Dermis microvascular lymphatic vessel endothelial cell (primary cell): Measurements from ENCODE around the gene GRID2IP. TPM values are rescaled to one million over a fixed set of nuclear protein-coding genes. Genes with fewer than 3 reads are reported as not detected.
A peak's percentile ranks its signal among the peaks of the same experiment; 100 is the strongest.
"Not testable (repeated sequence)": the region's sequence is repeated elsewhere in the genome, so short reads cannot be mapped to it uniquely, and the experiment has no call there.

Source experiments
- DNase-seq, 2 donors: peaks; one replicate each; pipeline versions ENCODE4 v3.0.0 to v3.0.0-alpha.2; 2010; ENCODE audit warnings: low read depth in 2 of 2
- total RNA-seq: library from RNA; depleted of rRNA; stranded (reverse); fragments of >200 nt; gene quantifications from 2 replicates; pipeline ENCODE4 v1.2.1, GENCODE V29; 2014

GRID2IP gene
- total RNA-seq, 1 donor from 2014 or later: not detected

GRCh38 chr7:6491194-6491593 lies 60.1 kb downstream of the GRID2IP start:
- DNase-seq: no peak

DNA sequence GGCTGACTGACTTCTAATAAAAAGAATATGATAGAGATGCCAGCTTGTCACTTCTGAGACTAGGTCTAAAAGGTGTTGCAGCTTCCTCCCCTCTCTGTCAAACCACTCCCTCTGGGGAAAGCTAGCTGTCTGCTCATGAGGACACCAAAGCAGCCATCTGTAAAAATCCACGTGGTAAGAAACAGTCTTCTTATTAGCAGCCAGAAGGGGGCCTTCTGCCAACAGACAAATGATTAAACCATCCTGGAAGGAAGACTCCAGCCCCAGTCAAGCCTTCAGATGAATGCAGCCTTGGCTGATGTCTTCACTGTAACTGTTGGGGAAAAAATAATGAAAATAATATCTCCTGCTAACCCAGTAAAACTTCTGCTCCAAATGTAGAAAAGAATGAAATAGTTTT lies 61.6 kb downstream of the GRID2IP start:
- no peak for DNase-seq

GRCh38 chr7:6487184-6487545 lies 64.1 kb downstream of the GRID2IP start:
- DNase-seq: no peak

DNA sequence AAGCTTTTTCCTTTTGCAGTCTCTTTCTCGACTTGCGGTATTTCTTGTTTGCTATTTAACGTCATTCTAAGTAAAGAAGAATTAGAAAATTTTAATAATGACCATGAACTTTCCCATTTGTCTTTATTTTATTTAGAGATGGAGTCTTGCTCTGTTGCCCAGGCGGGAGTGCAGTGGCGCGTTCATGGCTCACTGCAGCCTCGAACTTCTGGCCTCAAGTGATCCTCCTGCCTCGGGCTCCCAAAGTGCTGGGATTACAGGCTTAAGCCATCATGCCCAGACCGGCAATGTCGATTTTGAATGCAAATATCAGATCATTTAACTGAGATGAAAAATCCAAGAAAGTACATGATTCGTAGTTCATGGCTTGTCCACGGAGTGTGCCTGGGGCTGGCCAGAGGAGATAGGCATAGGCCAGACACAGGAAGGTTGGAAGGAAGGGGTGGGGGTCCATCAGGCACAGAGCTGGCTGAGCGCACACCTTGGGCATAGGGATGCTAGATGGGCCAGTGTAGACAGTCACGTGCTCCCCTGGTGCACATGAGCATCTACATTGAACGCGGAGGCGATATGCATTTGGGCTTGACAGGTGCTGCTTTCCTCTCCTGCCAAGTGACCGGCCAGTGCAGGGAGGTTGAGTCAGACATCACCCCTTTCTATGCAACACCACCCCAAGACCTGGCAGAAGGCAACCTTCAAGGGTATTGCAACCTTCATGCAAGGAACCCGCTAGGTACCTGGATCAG lies 64.7 kb downstream of the GRID2IP start:
- DNase-seq: no peak

DNA sequence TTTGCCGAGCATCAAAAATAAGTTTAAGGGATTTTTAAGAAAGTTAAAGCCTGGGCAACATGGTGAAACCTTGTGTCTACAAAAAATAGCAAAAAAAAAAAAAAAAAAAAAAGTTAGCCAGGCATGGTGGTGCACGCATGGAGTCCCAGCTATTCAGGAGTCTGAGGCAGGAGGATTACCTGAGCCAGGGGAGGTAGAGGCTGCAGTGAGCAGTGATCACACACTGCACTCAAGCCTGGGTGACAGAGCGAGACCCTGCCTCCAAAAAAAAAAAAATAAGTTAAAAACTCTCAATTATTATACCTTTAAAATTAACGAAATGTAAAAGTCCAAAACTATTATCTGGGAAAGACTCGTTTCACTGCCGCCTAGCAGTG lies 68.5 kb downstream of the GRID2IP start:
- peak in 1 of 2 donors; percentile 9 for DNase-seq

DNA sequence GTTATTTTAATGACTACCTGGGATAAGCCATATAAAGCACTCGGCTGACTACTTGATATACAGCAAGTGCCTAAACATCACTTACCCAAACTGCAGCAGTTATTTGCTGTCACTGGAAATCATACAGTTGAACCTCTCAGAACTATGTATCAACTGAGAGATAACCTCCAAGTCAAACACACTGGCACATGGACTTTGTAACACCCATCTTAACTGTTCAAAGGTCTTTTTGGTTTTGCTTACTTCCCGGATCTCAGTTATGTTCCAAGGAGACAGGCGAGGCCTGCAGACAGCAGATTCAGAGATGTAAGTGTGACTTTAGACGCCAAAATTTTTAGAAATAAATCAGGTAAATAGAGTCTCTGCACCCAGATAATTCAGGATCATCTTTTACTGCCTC lies 69.0 kb downstream of the GRID2IP start:
- no peak for DNase-seq

DNA sequence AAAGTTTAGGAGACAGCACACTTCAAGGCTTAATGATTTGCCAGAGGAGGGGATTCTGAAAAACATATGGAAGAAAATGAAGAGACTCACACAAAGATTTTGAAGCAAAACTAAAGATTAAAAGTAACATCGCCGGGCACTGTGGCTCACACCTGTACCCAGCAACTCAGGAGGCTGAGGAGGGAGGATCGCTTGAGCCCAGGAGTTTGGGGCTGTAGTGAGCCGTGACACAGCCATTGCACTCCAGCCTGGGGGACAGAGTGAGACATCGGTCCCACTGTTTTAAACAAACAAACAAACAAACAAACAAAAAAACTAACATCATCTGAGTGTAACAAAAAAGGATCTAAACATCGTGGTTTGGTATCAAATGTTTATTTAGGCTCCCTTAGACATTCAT lies 69.8 kb downstream of the GRID2IP start:
- no peak for DNase-seq

DNA sequence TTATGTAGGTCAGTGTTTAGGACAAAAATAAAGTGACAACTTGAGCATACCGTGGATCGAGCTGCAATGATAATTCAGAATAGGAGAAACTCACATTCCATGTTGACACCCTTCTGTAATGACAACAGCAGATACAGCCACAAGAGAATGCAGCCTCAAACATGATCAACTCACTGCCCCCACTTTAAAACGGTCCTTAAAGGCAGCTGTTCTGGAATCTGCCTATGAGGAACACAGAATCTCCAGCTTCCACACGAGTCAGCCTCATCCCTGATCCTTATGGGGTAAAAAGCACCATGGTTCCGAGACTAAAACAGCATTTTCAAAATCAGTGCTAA lies 71.0 kb downstream of the GRID2IP start:
- no peak for DNase-seq

GRCh38 chr7:6479067-6479466 lies 72.2 kb downstream of the GRID2IP start:
- DNase-seq: no peak

DNA sequence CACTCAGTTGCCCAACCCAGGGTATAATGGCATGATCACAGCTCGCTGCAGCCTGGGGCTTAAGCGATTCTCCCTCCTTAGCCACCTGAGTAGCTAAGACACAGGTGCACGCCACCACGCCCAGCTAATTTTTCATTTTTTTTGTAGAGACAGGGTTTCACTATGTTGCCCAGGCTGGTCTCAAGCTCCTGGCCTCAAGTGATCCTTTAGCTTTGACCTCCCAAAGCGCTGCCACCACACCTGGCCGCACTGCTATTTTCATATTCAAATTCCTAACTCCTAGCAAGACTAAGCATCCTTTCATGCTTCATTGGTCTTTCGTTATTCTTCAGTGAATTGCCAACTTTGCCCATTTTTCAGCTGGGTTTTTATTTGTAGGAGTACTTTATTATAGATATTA lies 73.1 kb downstream of the GRID2IP start:
- DNase-seq: no peak

- DNase-seq: no peak
These were observed 74.0 kb downstream of the GRID2IP start for GRCh38 chr7:6477318-6477660.

GRCh38 chr7:6476596-6477317 lies 74.5 kb downstream of the GRID2IP start:
- DNase-seq: no peak

- no peak for DNase-seq
These were observed 75.7 kb downstream of the GRID2IP start for GRCh38 chr7:6475433-6476186.

DNA sequence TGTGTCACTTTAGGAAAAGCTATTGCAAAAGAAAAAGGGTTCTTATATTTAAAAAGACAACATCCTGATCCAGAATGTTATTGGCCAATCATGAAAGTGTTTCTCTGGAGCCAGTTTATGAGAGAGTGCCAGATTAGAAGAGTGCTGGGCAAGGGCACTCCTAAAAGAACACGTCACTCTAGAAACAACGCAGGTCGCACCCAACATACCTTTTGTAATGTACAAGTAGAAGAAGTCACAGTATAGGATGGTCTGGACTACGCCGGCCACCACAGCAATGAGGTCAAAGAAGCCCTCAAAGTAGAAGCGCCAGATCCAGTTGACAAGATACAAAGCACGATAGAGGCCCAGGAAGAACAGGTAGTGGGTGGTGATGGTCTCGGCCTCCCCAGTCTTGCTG lies 85.4 kb downstream of the GRID2IP start:
- no peak for DNase-seq

DNA sequence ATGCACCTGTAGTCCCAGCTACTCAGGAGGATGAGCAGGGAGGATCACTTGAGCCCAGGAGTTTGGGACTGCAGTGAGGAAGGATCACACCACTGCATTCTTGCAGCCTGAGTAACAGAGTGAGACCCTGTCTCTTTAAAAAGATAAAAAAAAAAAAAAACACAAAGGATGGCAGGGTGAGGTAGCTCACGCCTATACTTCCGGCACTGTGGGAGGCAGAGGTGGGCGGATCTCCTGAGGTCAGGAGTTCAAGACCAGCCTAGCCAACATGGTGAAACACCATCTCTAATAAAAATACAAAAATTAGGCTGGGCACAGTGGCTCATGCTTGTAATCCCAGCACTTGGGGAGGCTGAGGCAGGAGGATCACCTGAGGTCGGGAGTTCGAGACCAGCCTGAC lies 87.7 kb downstream of the GRID2IP start:
- not testable (repeated sequence) for DNase-seq

DNA sequence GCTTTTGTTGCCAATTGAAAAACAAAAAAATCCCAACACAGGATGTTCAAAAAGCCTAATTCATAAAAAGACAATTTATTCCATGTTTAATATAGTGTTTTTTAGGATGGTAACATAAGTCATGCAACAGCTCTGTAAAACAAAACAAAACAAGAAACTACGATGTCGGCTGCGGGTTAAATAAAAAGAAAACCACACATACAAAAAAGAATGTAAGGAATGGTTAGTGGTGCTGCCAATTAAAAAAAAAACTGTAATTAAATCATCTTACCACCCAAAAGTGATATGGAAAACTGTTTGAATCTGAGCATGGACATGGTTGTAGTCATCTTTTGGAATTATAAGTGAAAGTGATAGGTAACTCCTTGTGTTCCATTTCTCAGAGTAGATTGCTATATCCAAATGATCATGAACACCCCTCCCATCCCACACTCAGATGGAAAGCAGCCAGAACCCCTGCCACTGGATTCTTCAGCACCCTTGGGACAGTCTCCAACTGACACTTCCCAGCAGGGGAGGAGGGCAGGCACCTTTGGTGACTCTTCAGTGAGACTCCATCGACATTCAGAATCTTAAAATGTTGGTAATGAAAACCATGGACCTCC lies 89.2 kb downstream of the GRID2IP start:
- DNase-seq: no peak

DNA sequence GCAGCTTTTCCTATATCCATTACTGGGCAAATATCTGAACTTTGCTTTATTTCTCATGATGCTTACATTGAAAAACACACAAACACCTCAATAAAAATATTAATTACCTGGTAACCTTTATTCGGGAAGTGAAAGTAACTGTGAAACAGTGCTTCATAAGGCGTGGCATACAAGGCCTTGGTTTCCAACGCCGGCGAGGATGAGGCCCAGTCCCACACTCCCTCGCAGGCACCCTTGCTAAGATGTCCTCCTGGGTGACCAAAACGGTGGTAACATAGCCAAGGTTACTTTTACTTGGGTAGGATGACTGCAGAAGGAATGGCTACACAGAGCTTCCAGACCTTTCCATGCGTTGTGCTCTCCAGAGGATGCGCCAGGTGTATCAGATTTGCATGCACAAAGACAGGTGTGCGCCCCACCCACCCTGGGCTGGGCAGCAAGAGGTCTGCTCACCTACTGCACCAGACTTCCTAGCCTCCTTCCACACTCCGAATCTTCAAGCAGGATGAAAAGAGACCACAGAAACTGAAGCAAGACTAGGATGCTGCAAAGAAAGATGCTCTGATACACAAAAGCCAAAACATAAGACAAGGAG lies 90.2 kb downstream of the GRID2IP start:
- DNase-seq: no peak

DNA sequence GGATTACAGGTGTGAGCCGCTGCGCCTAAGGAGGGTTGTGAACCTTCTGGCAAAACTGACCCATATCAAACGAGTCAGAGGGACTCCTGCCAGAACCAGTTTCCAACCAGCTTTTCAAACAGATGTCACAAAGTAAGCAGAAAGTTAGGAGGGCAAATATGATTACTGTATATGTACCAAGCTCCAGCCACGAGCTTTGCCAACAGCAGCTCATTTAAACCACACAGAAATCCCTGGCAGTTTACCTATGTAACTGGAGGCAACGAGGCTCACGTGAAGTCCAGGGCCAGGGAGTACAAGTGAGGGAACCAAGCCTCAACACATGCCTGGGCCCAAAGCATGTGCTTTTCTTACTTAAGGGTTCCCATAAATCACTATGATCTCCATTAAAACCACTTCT lies 91.0 kb downstream of the GRID2IP start:
- no peak for DNase-seq

GRCh38 chr7:6458676-6459075 lies 92.6 kb downstream of the GRID2IP start:
- DNase-seq: not testable (repeated sequence)

- peak in 1 of 2 donors; percentile 10 for DNase-seq
These were observed 97.5 kb downstream of the GRID2IP start for GRCh38 chr7:6453734-6454133.

DNA sequence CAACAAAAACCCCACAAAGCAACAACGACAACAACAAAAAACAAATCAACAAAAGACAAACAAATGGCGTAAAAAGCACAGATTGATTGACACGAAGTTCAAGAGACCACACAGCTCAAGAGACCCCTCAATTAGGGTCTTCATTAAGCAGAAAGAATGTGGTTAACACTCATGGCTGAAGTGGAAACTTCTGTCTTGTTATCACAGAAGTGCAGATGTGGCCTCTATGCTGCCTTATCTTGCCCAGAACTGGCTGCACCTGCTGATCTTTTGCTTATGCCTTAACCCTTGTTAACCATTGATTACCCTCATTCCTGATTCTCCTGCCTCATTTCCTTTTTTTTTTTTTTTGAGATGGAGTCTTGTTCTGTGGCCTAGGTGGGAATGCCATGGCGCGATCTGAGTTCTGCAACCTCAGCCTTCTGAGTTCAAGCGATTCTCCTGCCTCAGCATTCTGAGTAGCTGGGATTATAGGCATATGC lies 100.0 kb downstream of the GRID2IP start:
- no peak for DNase-seq

DNA sequence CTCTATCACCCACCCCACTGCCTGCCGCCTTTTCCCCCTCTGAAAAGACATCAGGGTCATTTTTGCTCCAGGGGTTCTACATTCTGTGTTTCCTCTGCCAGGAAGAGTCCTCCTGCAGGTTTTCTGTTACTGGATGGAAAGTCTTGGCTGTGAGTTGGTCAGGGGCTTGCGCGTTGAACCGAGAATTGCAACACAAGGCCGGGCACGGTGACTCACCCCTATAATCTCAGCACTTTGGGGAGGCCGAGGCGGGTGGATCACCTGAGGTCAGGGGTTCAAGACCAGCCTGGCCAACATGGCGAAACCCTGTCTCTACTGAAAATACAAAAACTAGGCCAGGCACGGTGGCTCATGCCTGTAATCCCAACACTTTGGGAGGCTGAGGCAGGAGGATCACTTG lies 100.7 kb downstream of the GRID2IP start:
- DNase-seq: not testable (repeated sequence)
